ENCODE measurements around the gene KCNS3.

The KCNS3 gene

GRCh38 chr2:17936599-17936998 is 58.1 kb downstream of the KCNS3 start:
- TF ChIP-seq CTCF (IDR thresholded peaks at IDR 0.05; ENCODE audit: borderline replicate concordance, insufficient read depth, low read depth, low read length), result no peak

GRCh38 chr2:17940091-17940630 is 61.7 kb downstream of the KCNS3 start:
- TF ChIP-seq CTCF (IDR thresholded peaks at IDR 0.05; ENCODE audit: borderline replicate concordance, insufficient read depth, low read depth, low read length), result no peak

More at GRCh38 chr2:17936599-17936998, 58.1 kb downstream of the KCNS3 start:
- H3K4me3 ChIP-seq (ENCODE audit: low read depth, low read length), result no peak overlapping the region

DNA sequence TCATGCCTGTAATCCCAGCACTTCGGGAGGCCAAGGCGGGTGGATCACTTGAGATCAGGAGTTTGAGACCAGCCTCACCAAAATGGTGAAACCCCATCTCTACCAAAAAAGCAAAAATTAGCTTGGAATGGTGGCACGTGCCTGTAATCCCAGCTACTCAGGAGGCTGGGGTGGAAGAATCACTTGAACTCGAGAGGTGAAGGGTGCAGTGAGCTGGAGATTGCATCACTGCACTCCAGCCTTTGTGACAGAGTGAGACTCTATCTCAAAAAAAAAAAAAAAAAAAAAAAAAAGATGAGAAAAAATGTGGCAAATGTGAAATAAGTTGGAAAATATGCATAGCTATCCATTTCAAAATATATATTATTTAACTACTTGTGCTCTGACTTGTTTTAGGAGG is 65.0 kb downstream of the KCNS3 start:
- TF ChIP-seq CTCF (IDR thresholded peaks at IDR 0.05; ENCODE audit: borderline replicate concordance, insufficient read depth, low read depth, low read length), result no peak
- no peak overlapping the region for H3K4me3 ChIP-seq (ENCODE audit: low read depth, low read length)

More at GRCh38 chr2:17940091-17940630, 61.7 kb downstream of the KCNS3 start:
- H3K4me3 ChIP-seq (ENCODE audit: low read depth, low read length), result no peak overlapping the region

GRCh38 chr2:17947113-17947512 is 68.6 kb downstream of the KCNS3 start:
- TF ChIP-seq CTCF (IDR thresholded peaks at IDR 0.05; ENCODE audit: borderline replicate concordance, insufficient read depth, low read depth, low read length), result no peak

DNA sequence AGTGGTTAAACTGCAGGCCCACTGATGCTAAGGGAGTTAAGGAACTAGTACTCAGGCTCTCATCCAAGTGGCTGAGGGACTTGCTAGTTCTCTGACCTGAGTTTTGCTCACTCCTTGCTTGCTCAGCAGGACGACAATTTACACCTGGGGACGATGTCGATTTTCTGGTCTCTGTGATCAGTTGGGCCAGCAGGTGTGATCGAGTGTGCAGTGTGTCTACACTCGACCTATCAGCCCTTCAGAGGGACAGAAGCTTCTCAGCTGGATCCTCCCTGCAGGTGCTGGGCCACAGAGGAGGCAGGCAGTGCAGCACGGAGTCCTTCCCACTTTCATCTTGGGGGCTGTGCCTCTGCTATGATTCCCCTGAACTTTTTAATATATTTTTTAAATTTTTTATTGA is 71.5 kb downstream of the KCNS3 start:
- H3K4me3 ChIP-seq (ENCODE audit: low read depth, low read length), result no peak overlapping the region
- no peak for TF ChIP-seq CTCF (IDR thresholded peaks at IDR 0.05; ENCODE audit: borderline replicate concordance, insufficient read depth, low read depth, low read length)

More at GRCh38 chr2:17947113-17947512, 68.6 kb downstream of the KCNS3 start:
- no peak overlapping the region for H3K4me3 ChIP-seq (ENCODE audit: low read depth, low read length)

- TF ChIP-seq CTCF (IDR thresholded peaks at IDR 0.05; ENCODE audit: borderline replicate concordance, insufficient read depth, low read depth, low read length), result no peak
- H3K4me3 ChIP-seq (ENCODE audit: low read depth, low read length), result no peak overlapping the region
These were observed 73.1 kb downstream of the KCNS3 start for GRCh38 chr2:17951563-17951962.

DNA sequence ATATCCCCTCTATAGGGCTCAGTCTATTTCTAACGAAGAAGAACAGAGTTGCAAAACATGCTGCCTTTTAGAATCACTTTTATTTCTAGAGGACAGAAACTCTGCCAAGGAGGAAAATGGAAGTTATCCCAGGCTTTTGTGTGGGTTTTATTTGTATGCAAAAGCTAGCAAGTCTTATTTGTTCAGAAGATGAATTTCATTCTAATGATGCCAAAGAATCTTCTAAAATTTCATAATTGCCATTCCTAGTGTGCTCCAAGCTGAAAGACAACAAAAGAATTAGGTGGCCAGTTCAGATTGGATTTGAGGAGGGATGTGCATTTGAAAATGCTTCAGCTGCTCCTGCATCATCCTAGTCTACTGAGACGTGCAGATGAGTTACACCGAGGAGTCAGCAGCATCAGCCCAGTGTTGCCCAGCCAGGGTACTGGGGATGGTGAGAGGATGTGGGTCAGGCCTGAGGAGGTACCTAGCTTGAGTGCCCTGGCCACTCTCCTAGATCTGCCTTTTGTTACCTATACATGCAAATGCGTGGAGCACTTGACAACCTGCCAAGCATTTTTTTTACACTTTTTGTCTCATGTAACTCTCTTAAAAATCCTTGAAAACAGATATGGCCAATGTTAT is 80.1 kb downstream of the KCNS3 start:
- TF ChIP-seq CTCF (IDR thresholded peaks at IDR 0.05; ENCODE audit: borderline replicate concordance, insufficient read depth, low read depth, low read length), result no peak
- H3K4me3 ChIP-seq (ENCODE audit: low read depth, low read length), result no peak overlapping the region
